Upper lobe of left lung (tissue), 6 donors: ENCODE measurements around the gene SMIM36. TPM values are rescaled to one million over a fixed set of nuclear protein-coding genes. Genes with fewer than 3 reads are reported as not detected.

Source experiments
- ATAC-seq, 2 donors: fragments of 200-7000 bp; cut with Tn5 transposase; one replicate each; pipeline ENCODE4 v1.9.1; 2022; ENCODE audit warnings: mild to moderate bottlenecking in 2 of 2, moderate library complexity in 2 of 2; ENCODE audit not compliant: low FRiP score in 2 of 2
- DNase-seq, 2 donors: peaks; one replicate each; pipeline ENCODE4 v3.0.0-alpha.2; 2019 to 2020
- H3K27ac ChIP-seq, 4 donors: fragments of 200-600 bp; sonication (generic); one replicate each; pipeline ENCODE4 v1.5.1; 2016 to 2019
- H3K27me3 ChIP-seq, 4 donors: fragments of 200-600 bp; sonication (generic); one replicate each; pipeline ENCODE4 v1.5.1; 2017 to 2019
- H3K36me3 ChIP-seq, 4 donors: fragments of 200-600 bp; sonication (generic); one replicate each; pipeline ENCODE4 v1.5.1; 2016 to 2019
- H3K4me1 ChIP-seq, 4 donors: fragments of 200-600 bp; sonication (generic); one replicate each; pipeline ENCODE4 v1.5.1; 2018 to 2019
- H3K4me3 ChIP-seq, 4 donors: fragments of 200-600 bp; sonication (generic); one replicate each; pipeline ENCODE4 v1.5.1; 2017 to 2019; ENCODE audit warnings: mild to moderate bottlenecking in 2 of 4, moderate library complexity in 1 of 4
- H3K9me3 ChIP-seq, 4 donors: fragments of 200-600 bp; sonication (generic); one replicate each; pipeline ENCODE4 v1.5.1; 2018 to 2019
- EP300 ChIP-seq, 4 donors: sonication (generic); formaldehyde crosslinking; IDR thresholded peaks; one replicate each; pipeline ENCODE4 v1.5.1; 2017; ENCODE audit warnings: antibody characterized with exemption in 4 of 4, control low read depth in 2 of 4
- POLR2A ChIP-seq, 4 donors: fragments of 450-650 bp; IDR thresholded peaks; one replicate each; pipeline ENCODE4 v1.5.1; 2016 to 2017; ENCODE audit warnings: antibody characterized with exemption in 4 of 4, mild to moderate bottlenecking in 2 of 4
- POLR2AphosphoS5 ChIP-seq, 2 donors: sonication (generic); formaldehyde crosslinking; IDR thresholded peaks; one replicate each; pipeline ENCODE4 v1.5.1; 2017; ENCODE audit warnings: antibody characterized with exemption in 2 of 2
- WGBS, 2 donors: methylation state at CpG; one replicate each; pipeline ENCODE4 v1.1.5; 2017 to 2018; 5-methylcytosine and 5-hydroxymethylcytosine counted together
- total RNA-seq, 6 donors: library from RNA; depleted of rRNA in 4 of 6; stranded (reverse); fragments of >200 nt in 4 of 6; gene quantifications; one replicate each; pipeline versions ENCODE4 v1.1.0 to v1.2.1, GENCODE V29; 2016 to 2021
- TF ChIP-seq, protein P1 (sequence below), 6 experiments: fragments of 450-650 bp in 4 of 6; fragments of 200-600 bp in 2 of 6; sonication (generic) in 2 of 6; IDR thresholded peaks; one replicate each; pipeline ENCODE4 v1.5.1; 2016 to 2019; ENCODE audit warnings: antibody characterized with exemption in 6 of 6
- donor health status: DM: no; HTN: no; CAD: no; lungs with moderate emphysema.
- donor health status: DM: no; HTN: yes; CAD: no; lungs with severe emphysema.

Gene SMIM36
- total RNA-seq, 6 donors from 2014 or later = not detected

DNA sequence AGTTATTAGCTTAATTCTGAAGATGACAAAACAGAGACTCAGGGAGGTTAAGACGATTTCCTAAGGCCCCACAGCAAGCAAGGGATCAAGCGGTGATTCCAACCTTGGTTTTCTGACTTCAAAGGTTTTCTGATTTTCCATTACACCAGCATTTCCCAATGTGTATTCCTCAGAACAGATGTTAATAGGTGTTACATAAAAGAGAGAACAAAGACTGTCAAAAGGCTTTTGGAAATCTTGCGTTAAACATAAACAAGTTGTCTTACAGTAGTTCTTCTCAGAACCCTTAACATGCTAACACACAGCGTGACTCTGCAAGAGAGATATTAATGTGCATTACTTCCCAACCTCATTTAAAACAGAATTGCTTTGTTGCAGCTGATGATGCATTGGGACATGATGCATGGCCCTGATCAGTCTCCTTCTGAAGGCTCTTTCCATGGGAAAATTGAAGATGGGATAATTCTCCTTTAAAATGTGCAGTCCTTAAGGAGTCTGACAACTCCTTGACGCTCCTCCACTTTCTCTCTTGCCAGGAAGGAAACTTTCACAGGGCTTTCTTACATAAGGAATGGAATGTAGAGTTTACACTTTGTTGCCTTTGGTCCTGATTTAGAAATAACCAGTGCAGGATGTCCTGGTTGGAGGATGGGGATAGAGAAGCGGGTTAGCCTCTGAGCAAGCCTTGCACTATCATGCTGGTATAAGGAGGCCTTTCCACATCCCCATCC is 68.1 kb downstream of the SMIM36 start:
- no peaks in the 10 kb centered on the region for H3K36me3 ChIP-seq
- no peak for ATAC-seq
- peaks cover 0 to 9% (median 2%) of the 10 kb centered on the region in 4 donors for H3K4me1 ChIP-seq
- TF ChIP-seq, protein P1, sequence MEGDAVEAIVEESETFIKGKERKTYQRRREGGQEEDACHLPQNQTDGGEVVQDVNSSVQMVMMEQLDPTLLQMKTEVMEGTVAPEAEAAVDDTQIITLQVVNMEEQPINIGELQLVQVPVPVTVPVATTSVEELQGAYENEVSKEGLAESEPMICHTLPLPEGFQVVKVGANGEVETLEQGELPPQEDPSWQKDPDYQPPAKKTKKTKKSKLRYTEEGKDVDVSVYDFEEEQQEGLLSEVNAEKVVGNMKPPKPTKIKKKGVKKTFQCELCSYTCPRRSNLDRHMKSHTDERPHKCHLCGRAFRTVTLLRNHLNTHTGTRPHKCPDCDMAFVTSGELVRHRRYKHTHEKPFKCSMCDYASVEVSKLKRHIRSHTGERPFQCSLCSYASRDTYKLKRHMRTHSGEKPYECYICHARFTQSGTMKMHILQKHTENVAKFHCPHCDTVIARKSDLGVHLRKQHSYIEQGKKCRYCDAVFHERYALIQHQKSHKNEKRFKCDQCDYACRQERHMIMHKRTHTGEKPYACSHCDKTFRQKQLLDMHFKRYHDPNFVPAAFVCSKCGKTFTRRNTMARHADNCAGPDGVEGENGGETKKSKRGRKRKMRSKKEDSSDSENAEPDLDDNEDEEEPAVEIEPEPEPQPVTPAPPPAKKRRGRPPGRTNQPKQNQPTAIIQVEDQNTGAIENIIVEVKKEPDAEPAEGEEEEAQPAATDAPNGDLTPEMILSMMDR (IDR thresholded peaks at IDR 0.05) = no peak
- TF ChIP-seq EP300 (IDR thresholded peaks at IDR 0.05) = no peak
- DNase-seq = no peak
- no peak overlapping the region for H3K4me3 ChIP-seq
- H3K9me3 ChIP-seq = no peaks in the 10 kb centered on the region
- 74 to 82% methylated on average over 6 of the region's 6 CpGs for WGBS, 2 donors
- no peaks in the 10 kb centered on the region for H3K27me3 ChIP-seq
- H3K27ac ChIP-seq = no peak overlapping the region

DNA sequence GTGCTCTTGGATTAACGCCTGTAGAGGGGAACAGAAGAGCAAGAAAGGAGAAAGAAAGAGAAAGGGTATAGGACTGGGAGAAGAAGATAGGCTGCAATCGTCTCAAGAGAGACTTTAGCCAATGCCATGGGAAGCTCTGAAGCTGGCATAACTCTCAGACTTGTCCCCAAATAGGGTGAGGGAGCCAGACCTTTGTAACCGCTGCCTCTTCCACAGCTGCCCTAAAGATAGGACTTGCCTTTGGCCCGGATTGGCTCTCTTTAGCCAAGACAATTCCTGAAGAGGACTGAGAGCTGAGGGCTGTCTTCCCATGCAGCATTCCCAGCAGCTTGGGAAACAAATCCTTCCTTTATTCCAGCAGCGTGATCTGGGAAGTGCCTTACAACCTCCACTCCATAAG is 68.8 kb downstream of the SMIM36 start:
- TF ChIP-seq POLR2A (IDR thresholded peaks at IDR 0.05) (no peak), POLR2AphosphoS5 (IDR thresholded peaks at IDR 0.05) (no peak), EP300 (IDR thresholded peaks at IDR 0.05) (no peak)
- TF ChIP-seq, protein P1 (IDR thresholded peaks at IDR 0.05) = no peak
- Histone ChIP-seq H3K9me3 (no peaks in the 10 kb centered on the region), H3K36me3 (no peaks in the 10 kb centered on the region), H3K27me3 (no peaks in the 10 kb centered on the region), H3K4me3 (no peak overlapping the region), H3K4me1 (peaks cover 0 to 9% (median 2%) of the 10 kb centered on the region in 4 donors), H3K27ac (no peak overlapping the region)
- no peak for ATAC-seq
- no peak for DNase-seq
- 49 to 60% methylated on average over 5 of the region's 5 CpGs for WGBS, 2 donors

DNA sequence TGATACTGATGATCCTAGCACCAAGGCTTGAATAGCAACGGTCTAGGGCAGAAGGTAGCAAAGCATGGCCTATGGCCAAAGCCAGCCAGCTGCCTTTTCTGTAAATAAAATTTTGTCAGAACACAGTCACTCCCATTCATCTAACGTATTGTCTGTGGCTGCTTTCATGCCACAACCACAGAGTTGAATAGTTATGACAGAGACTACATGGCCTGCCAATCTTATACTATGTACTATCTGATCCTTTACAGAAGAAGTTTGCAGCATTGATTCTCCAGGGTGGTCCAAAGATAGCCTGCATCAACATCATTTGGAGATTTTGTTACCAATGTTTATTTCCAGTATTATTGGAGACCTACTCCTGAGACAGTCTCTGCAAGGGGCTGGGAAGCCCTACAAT is 69.7 kb downstream of the SMIM36 start:
- WGBS, 2 donors = 43 to 56% methylated on average over 2 of the region's 2 CpGs
- no peak for ATAC-seq

DNA sequence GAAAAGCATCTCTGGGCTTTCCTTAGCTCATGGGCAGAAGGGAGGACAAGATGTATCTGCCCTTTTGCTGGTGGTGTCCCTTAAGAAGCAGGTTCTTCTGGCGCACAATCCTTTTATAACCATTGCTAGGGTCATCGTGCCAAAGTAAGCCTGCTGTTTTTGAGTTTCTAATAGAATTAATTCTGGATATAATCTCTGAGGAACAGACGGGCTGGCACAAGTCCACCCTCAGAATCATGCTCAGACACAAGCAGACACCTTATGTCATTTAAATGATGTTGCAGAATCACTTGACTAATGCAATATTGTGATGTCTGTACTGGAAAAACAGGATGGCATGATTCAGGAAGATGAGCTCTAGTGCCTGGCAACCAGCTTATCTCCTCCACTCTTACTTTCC is 70.9 kb downstream of the SMIM36 start:
- no peak for ATAC-seq
- WGBS, 2 donors = 78 to 82% methylated on average over 3 of the region's 3 CpGs

More for the DNA sequence above, 69.7 kb downstream of the SMIM36 start:
- DNase-seq = no peak
- Histone ChIP-seq H3K27ac (no peak overlapping the region), H3K27me3 (no peaks in the 10 kb centered on the region), H3K4me1 (peaks cover 0 to 9% (median 2%) of the 10 kb centered on the region in 4 donors), H3K36me3 (no peaks in the 10 kb centered on the region), H3K4me3 (no peak overlapping the region), H3K9me3 (no peaks in the 10 kb centered on the region)
- TF ChIP-seq EP300 (IDR thresholded peaks at IDR 0.05) (no peak), POLR2A (IDR thresholded peaks at IDR 0.05) (no peak), POLR2AphosphoS5 (IDR thresholded peaks at IDR 0.05) (no peak)
- TF ChIP-seq, protein P1 (IDR thresholded peaks at IDR 0.05) = no peak

More for the DNA sequence above, 70.9 kb downstream of the SMIM36 start:
- DNase-seq = no peak
- Histone ChIP-seq H3K4me1 (peaks cover 0 to 6% (median under 1%) of the 10 kb centered on the region in 4 donors), H3K4me3 (no peak overlapping the region), H3K27me3 (no peaks in the 10 kb centered on the region), H3K9me3 (no peaks in the 10 kb centered on the region), H3K27ac (no peak overlapping the region), H3K36me3 (no peaks in the 10 kb centered on the region)
- TF ChIP-seq POLR2AphosphoS5 (IDR thresholded peaks at IDR 0.05) = no peak
- no peak for TF ChIP-seq EP300 (IDR thresholded peaks at IDR 0.05)
- no peak for TF ChIP-seq POLR2A (IDR thresholded peaks at IDR 0.05)
- TF ChIP-seq, protein P1 (IDR thresholded peaks at IDR 0.05) = no peak
